ENCODE measurements around the gene PLK1. TPM values are rescaled to one million over a fixed set of nuclear protein-coding genes. Genes with fewer than 3 reads are reported as not detected.

The PLK1 gene
- total RNA-seq, 2 experiments from 2014 or later: 69.5 to 156 TPM

DNA sequence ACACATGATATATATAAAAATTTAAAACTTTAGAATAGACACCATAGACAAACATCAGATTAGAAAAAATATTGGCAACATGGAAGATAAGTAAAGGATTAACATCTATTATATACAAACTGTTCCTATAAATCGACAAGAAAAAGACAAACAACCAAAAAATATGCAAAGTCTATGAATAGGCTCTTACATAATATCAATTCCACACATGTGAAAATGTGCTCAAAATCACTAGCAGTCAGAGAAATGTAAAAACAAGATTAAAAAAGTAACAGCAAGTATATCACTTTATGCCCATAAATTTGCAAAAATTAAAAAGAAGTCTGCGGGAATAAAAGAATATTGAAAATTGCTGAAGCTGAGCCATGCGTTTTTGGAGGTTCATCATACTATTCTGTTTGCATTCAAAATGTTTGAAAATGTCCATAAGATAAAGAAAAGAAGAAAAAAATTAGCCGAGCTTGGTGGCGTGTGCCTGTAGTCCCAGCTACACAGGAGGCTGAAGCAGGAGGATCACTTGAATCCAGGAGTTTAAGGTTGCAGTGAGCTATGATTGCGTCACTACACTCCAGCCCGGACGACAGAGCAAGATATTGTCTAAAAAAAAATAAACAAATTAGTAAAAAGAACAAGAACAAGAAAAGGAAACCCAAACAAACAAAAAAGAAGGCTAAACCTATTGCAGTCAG is 45.6 kb downstream of the PLK1 start:
- Histone ChIP-seq H3K9me3 (ENCODE audit: low read length) (0 out of 2 replicates have a peak, but pooled peaks cover 3% of the 10 kb centered on the region), H3K36me3 (ENCODE audit: insufficient read depth, low read length) (no peaks in the 10 kb centered on the region), H3K27ac (ENCODE audit: low read depth, low read length, poor library complexity, severe bottlenecking) (no peak overlapping the region), H3K79me2 (ENCODE audit: insufficient read depth, low read depth, low read length) (no peaks in the 10 kb centered on the region), H2AFZ (ENCODE audit: low read length) (no peak overlapping the region), H4K20me1 (ENCODE audit: insufficient read depth, low read length) (no peaks in the 10 kb centered on the region), H3K4me3 (ENCODE audit: low read depth, low read length, poor library complexity, severe bottlenecking) (no peak overlapping the region), H3K9me2 (ENCODE audit: insufficient read depth, low read length) (no peaks in the 10 kb centered on the region), H3K4me1 (ENCODE audit: insufficient read depth, low read length, poor library complexity, severe bottlenecking) (no peaks in the 10 kb centered on the region), H3K4me2 (ENCODE audit: low read length) (no peak overlapping the region)
- DNase-seq (ENCODE audit: low spot score): no peak
- ChIA-PET CTCF (ENCODE audit: unreplicated experiment) (no interaction called here), POLR2A (no interaction called here)
- intact Hi-C loops (cut with micrococcal nuclease; ENCODE audit: unreplicated experiment): no loop called here
- BruUV-seq (replicated peaks): no TSS peak
- no peak for TF ChIP-seq EZH2phosphoT487 (IDR thresholded peaks at IDR 0.05; ENCODE audit: borderline replicate concordance, low read depth, low read length)
- TF ChIP-seq, protein P1, sequence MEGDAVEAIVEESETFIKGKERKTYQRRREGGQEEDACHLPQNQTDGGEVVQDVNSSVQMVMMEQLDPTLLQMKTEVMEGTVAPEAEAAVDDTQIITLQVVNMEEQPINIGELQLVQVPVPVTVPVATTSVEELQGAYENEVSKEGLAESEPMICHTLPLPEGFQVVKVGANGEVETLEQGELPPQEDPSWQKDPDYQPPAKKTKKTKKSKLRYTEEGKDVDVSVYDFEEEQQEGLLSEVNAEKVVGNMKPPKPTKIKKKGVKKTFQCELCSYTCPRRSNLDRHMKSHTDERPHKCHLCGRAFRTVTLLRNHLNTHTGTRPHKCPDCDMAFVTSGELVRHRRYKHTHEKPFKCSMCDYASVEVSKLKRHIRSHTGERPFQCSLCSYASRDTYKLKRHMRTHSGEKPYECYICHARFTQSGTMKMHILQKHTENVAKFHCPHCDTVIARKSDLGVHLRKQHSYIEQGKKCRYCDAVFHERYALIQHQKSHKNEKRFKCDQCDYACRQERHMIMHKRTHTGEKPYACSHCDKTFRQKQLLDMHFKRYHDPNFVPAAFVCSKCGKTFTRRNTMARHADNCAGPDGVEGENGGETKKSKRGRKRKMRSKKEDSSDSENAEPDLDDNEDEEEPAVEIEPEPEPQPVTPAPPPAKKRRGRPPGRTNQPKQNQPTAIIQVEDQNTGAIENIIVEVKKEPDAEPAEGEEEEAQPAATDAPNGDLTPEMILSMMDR (conservative IDR thresholded peaks at IDR 0.05; ENCODE audit: low read length): no peak

DNA sequence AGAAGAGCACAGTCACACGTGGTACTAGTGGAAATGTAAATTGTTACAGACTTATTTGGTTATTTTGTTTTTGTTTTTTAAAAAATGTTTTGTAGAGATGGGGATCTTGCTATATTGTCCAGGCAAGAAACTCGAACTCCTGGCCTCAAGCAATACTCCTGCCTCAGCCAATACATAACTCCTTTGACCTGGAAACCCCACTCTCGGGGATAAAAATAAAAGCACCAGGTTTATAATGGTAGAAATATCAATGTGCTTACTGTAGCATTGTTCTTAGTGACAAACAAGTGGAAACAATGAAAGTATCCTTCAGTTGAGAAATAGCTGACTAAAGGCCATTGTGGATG is 46.1 kb downstream of the PLK1 start:
- intact Hi-C loops (cut with micrococcal nuclease; ENCODE audit: unreplicated experiment): no loop called here
- Histone ChIP-seq H4K20me1 (ENCODE audit: insufficient read depth, low read length) (no peaks in the 10 kb centered on the region), H3K4me3 (ENCODE audit: low read depth, low read length, poor library complexity, severe bottlenecking) (no peak overlapping the region), H3K4me2 (ENCODE audit: low read length) (no peak overlapping the region), H3K4me1 (ENCODE audit: insufficient read depth, low read length, poor library complexity, severe bottlenecking) (no peaks in the 10 kb centered on the region), H3K9me2 (ENCODE audit: insufficient read depth, low read length) (no peaks in the 10 kb centered on the region), H2AFZ (ENCODE audit: low read length) (no peak overlapping the region), H3K79me2 (ENCODE audit: insufficient read depth, low read depth, low read length) (no peaks in the 10 kb centered on the region), H3K9me3 (ENCODE audit: low read length) (0 out of 2 replicates have a peak, but pooled peaks cover 3% of the 10 kb centered on the region), H3K36me3 (ENCODE audit: insufficient read depth, low read length) (no peaks in the 10 kb centered on the region), H3K27ac (ENCODE audit: low read depth, low read length, poor library complexity, severe bottlenecking) (no peak overlapping the region)
- no peak for DNase-seq (ENCODE audit: low spot score)
- no TSS peak for BruUV-seq (replicated peaks)
- TF ChIP-seq, protein P1 (conservative IDR thresholded peaks at IDR 0.05; ENCODE audit: low read length): no peak
- TF ChIP-seq EZH2phosphoT487 (IDR thresholded peaks at IDR 0.05; ENCODE audit: borderline replicate concordance, low read depth, low read length): no peak
- CTCF ChIA-PET (ENCODE audit: unreplicated experiment): no interaction called here
- POLR2A ChIA-PET: interaction anchor here (0.5 kb wide), 1 partner anchor 48 kb away, joined by 3 read pairs; no protein-coding TSS in a partner anchor

DNA sequence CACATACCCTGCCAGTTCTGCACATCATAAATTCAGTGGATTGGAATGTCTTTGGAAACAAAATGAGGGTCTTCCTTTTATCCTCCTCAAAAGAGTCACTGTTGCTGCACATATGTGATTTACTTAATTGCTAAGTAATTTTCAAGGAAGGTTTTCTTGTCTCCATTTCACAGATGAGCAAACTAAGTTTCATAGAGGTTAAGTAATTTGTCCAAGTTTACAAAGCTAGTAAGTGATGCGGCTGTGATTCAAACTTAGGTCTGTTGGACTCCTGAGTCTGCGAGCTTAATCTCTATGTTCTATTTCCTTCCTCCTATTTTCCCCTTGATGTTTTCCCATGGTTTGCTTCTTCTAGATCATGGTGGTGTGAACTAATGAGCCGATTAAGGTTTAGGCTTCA is 48.0 kb downstream of the PLK1 start:
- intact Hi-C loops (cut with micrococcal nuclease; ENCODE audit: unreplicated experiment): no loop called here
- no peaks in the 10 kb centered on the region for H3K9me2 ChIP-seq (ENCODE audit: insufficient read depth, low read length)
- no peak overlapping the region for H3K4me3 ChIP-seq (ENCODE audit: low read depth, low read length, poor library complexity, severe bottlenecking)
- ChIA-PET POLR2A (no interaction called here), CTCF (ENCODE audit: unreplicated experiment) (no interaction called here)
- H3K9me3 ChIP-seq (ENCODE audit: low read length): 0 out of 2 replicates have a peak, but pooled peaks cover 3% of the 10 kb centered on the region
- no peak overlapping the region for H3K27ac ChIP-seq (ENCODE audit: low read depth, low read length, poor library complexity, severe bottlenecking)
- H3K4me2 ChIP-seq (ENCODE audit: low read length): no peak overlapping the region
- no peaks in the 10 kb centered on the region for H3K36me3 ChIP-seq (ENCODE audit: insufficient read depth, low read length)
- H4K20me1 ChIP-seq (ENCODE audit: insufficient read depth, low read length): no peaks in the 10 kb centered on the region
- DNase-seq (ENCODE audit: low spot score): no peak
- H3K4me1 ChIP-seq (ENCODE audit: insufficient read depth, low read length, poor library complexity, severe bottlenecking): no peaks in the 10 kb centered on the region
- no peaks in the 10 kb centered on the region for H3K79me2 ChIP-seq (ENCODE audit: insufficient read depth, low read depth, low read length)
- no peak for TF ChIP-seq EZH2phosphoT487 (IDR thresholded peaks at IDR 0.05; ENCODE audit: borderline replicate concordance, low read depth, low read length)
- TF ChIP-seq, protein P1 (conservative IDR thresholded peaks at IDR 0.05; ENCODE audit: low read length): no peak
- H2AFZ ChIP-seq (ENCODE audit: low read length): no peak overlapping the region
- BruUV-seq (replicated peaks): no TSS peak

Measured in OCI-LY7 (cell line).